Measurements from ENCODE around the gene ISLR2.
"Not testable (repeated sequence)": the region's sequence is repeated elsewhere in the genome, so short reads cannot be mapped to it uniquely, and the experiment has no call there.

Gene ISLR2

DNA sequence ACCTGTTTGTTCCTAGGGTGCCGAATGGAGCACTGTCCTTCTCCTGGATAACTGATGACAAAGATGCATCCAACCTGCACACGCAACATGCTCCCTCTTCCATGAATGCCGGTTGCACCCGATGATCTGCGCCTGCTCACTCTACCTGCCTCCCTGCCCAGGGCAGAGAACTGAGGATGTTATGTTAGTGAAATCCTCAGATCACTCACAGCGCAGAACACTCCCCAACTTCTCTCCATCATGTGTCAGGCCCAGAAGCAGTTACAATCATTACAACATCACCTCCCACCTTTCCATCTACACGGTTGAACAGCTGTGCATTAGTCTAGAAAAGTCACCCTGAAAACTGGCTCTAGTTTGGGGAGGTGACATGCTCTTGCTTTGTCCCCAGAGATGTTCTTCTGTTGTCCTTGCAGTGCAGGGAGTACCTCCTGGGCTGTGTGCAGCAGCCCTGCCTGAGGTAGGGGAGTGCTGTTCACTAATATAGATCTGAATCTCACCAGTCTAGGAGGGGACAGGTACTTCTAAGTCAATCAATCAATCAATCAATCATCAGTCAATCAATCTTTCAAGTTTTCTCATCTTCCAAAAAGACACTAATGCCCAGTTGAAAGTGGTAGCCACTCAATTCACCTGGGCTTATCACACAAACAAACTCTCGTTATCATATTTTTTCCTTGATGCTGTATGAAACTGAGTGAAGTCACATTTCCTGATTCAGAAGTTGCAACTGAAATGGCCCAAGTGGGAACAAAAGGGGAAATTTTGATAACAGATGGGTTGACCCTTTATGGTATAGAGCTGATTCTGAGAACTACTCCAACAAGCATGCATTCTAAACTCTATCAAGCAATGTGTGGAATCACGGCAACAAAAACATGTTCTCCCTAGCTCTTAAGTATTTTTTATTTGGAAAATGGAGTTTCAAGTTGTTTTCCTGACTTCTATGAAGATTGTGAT lies 27.8 kb downstream of the ISLR2 start:
- no peak for DNase-seq

GRCh38 chr15:74158855-74159650 lies 28.7 kb downstream of the ISLR2 start:
- no peak for DNase-seq

DNA sequence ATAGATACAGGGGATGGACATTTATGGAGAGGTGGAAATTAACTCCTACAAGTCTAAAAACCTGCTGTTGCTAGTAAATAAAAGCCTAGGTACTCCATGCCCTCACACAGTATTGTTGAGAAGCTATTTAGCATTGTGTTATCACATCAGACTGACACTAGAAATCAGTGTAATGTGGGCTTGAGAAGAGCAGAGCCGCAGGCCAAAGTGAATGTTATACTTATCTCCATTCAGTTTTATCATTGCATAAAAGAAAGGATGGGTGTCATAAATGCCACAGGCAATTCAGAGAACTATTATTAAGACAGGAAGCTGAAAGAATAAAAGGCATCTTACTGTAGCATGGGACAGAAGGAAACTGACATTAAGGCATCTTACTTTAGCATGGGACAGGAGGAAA lies 29.4 kb downstream of the ISLR2 start:
- no peak for DNase-seq

GRCh38 chr15:74160390-74160789 lies 30.0 kb downstream of the ISLR2 start:
- not testable (repeated sequence) for DNase-seq

DNA sequence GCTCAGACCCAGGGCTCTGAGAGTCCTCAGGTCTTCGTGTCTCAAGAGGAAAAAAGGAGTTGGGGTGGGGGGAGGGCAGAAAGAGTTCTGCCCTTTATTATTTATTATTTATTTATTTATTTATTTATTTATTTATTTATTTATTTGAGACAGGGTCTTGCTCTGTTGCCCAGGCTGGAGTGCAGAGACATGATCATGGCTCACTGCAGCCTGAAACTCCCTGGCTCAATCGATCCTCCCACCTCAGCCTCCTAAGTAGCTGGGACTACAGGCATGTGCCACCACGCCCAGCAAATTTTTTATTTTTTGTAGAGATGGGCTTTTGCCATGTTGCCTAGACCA lies 31.8 kb downstream of the ISLR2 start:
- not testable (repeated sequence) for DNase-seq

DNA sequence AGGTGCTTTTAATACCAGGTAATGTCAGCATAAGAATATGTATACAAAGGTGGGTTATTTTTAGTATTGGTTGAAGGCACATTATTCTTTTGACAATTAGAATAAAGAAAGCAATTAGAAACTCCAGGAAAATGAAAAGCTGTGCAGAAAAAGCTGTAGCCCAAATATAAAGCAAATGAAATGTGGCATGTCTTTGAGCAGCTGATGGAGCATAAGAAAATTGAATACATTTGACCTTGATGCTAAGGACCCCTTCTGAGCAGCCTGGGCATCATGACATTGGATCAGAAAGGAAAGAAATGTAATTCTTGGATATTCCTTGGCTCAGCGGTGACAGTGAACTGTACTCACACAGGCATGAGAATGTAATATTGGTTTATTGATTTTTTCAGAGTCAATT lies 35.1 kb downstream of the ISLR2 start:
- DNase-seq: no peak

GRCh38 chr15:74167891-74168331 lies 37.5 kb downstream of the ISLR2 start:
- DNase-seq: no peak

DNA sequence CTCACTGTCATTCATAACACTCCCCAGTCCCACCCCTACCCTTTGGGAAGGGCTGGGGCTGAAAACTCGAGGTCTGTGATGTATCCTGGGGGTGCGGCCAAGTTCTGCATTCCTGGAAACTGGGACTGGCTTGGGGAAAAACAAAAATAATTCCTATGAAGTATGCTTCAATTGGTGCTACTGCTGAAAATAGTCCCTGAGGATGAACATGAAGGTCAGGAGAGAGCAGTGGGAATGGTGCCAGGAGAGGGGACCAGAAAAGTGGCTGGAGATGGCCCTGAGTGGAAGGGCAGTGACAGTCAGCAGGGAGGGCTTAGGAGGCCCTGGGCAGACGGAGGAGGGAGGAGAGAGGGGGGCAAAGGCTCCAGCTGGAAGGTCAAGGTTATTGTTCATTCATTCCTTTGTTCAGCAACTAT lies 38.3 kb downstream of the ISLR2 start:
- DNase-seq: no peak

DNA sequence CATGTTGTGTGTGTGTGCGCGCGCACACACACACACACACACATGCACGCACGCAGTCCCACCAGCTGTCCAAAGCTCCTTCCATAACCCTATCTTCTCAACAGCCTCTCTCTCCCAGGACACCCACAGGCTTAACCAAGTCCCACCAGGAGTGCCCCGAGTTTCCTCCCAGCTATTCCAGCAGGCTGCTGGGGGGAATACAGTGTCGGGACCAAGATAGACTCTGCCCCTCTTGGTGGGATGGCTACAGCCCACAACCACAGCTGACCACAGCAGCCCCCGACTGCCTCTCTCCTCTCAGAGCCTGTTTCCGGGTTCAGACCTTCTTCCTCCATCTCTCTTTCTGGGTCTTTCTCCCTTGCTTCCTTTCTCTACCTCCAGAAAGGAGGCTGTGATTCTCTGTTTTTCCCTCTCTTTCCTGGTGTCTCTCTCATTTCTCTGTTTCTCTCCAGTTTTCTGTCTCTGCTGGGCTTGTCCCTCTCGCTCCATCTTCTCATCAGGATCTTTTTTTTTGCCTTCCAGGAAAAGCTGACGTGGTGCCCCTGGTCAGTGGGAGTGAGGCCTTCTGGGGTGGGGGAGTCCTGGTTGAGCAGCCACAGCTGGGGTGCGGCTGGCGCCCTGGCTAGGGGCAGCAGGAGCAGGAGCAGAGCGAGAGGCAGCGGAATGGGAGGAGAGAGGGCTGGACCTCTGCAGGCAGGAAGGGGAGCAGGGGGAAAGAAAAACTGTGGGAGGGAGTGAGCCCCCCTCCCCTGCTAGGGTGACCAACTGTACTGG lies 39.9 kb downstream of the ISLR2 start:
- DNase-seq: no peak

GRCh38 chr15:74170875-74171578 lies 40.6 kb downstream of the ISLR2 start:
- DNase-seq: no peak

DNA sequence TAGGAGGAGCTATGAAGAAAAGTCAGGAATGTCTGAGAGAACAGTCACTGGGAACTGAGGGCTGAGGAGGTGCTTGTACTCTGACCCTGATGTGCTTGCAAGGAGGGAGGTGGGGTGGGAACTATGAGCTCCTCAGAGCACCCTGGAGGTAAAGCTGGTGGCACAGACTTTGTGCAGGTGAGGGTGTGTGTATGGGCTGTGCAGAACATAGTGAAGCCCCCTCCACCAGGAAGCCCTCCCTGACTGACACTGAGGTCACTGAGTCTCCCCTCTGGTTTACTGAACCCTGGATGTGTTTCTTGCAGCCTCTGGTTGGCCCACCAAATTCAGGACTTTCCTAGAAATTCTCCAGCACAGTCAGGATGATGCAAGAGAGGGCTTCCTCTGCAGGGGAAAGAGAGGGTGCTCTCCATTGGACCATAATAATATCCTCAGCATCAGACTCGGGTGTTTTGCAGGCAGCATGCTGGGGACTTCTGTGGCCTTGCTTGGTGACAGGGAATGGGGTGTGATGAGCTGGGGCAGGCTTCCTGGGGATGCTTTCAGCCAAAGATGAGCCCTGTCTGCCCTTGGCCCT lies 41.7 kb downstream of the ISLR2 start:
- no peak for DNase-seq

GRCh38 chr15:74172701-74173379 lies 42.5 kb downstream of the ISLR2 start:
- DNase-seq: no peak

DNA sequence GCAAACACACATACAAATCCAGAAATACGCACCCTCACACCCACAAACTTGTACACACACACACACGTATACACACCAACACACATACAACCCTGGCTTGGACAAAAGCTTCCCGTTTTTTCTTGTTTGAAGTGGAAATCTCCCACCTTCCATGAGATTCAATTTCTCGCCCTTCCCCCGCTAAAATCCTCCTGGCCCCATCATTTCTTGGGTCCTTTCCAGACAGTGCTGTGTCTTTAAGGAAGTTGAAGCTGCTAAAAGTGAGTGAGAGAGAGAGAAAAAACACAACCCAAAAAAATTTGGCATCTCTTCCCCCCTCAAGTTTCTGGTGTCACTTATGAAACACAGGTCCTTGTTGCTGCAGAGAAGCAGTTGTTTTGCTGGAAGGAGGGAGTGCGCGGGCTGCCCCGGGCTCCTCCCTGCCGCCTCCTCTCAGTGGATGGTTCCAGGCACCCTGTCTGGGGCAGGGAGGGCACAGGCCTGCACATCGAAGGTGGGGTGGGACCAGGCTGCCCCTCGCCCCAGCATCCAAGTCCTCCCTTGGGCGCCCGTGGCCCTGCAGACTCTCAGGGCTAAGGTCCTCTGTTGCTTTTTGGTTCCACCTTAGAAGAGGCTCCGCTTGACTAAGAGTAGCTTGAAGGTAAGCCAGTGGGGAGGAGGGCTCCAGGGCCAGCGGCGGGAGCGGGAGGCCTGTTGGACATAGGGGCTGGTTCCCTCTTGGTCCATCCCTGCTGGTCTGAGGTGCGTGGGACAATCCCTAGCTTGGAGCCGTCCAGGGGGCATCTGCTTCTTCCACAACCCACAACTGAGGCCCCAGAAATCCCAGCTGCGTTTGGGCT lies 43.2 kb downstream of the ISLR2 start, which contains the start of gene ISLR:
ISLR (plus strand) TSS at position 331 of the 839 bp plus-strand sequence. CDS start 1,149 bp downstream, outside the sequence.
- DNase-seq: no peak

DNA sequence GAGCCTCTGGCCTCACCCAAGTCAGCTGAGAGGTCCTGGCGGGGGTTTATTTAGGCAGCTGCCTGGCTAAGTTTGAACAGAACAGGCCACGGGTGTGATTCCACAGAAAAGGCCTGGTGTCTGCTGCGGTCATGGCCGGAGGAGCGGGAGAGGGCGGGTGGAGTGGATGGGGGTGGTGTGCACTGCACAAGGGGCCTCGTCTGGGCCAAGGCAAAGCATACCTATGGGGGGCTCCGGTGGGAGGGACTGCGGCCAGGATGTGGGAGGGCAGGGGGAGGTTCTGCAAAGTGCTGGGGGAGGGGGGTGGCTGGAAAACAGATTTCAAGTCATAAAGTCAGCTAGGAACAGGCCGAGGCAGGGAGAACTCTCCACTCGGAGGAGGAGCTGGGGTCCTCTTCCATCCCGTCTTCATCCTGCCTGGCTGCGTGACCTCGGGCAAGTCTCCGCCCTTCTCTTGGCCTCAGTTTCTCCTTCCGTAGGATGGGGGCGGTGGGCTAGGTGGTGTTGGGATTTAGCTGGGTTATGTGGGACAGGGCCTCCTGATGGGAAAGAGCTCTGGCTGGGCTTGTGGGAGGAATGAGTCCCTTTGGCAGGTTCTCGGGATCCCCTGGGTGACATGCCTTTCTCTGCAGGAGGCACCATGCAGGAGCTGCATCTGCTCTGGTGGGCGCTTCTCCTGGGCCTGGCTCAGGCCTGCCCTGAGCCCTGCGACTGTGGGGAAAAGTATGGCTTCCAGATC lies 44.0 kb downstream of the ISLR2 start:
- DNase-seq: no peak

GRCh38 chr15:74174958-74175253 lies 44.5 kb downstream of the ISLR2 start:
- no peak for DNase-seq

- no peak for DNase-seq
These were observed 45.1 kb downstream of the ISLR2 start for GRCh38 chr15:74175271-74176191.

DNA sequence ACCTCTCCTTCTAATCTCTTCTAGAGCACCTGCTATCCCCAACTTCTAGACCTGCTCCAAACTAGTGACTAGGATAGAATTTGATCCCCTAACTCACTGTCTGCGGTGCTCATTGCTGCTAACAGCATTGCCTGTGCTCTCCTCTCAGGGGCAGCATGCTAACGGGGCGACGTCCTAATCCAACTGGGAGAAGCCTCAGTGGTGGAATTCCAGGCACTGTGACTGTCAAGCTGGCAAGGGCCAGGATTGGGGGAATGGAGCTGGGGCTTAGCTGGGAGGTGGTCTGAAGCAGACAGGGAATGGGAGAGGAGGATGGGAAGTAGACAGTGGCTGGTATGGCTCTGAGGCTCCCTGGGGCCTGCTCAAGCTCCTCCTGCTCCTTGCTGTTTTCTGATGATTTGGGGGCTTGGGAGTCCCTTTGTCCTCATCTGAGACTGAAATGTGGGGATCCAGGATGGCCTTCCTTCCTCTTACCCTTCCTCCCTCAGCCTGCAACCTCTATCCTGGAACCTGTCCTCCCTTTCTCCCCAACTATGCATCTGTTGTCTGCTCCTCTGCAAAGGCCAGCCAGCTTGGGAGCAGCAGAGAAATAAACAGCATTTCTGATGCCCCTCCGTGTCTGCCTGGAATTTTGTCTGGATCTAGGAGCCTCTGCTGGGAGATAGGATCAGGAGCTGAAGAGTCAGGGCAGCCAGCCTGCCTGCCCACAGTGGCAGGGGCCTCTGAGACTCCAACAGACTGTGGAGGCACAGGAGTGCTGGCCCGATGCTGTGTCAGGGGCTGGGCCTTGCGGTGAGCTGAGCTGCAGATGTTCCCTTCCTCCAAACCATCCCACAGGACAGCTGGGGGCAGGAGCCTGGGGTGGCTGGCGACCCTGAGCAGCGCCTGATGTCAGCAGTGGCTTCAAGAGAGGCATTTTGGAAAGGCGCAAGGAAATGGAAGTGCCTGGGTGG lies 46.2 kb downstream of the ISLR2 start:
- DNase-seq: no peak
